PC-3 (cell line): Measurements from ENCODE around the gene TNS3.

Experiments used
- CTCF ChIP-seq: fragments of 300-600 bp; sonication (generic); conservative IDR thresholded peaks from 2 replicates; pipeline ENCODE4 v1.5.1; 2017; ENCODE audit warnings: antibody characterized with exemption, low read depth, mild to moderate bottlenecking, low read length
- EZH2phosphoT487 ChIP-seq: fragments of 300-600 bp; sonication (generic); IDR thresholded peaks from 2 replicates; pipeline ENCODE4 v1.6.1; 2018; ENCODE audit warnings: mild to moderate bottlenecking, antibody characterized with exemption, low read length, borderline replicate concordance

- TF ChIP-seq CTCF = no peak
- TF ChIP-seq EZH2phosphoT487 = no peak
Measured at GRCh38 chr7:47591655-47592572, 10.0 kb upstream of the TNS3 start.
